Keratinocyte (primary cell): ENCODE data around the gene PRR29. TPM values are rescaled to one million over a fixed set of nuclear protein-coding genes. Genes with fewer than 3 reads are reported as not detected.

Experiments
- DNase-seq: peaks from one replicate; pipeline ENCODE4 v3.0.0-alpha.2; 2011; ENCODE audit warnings: low read depth, missing footprints, low spot score
- FAIRE-seq: peaks from 2 replicates; lab custom pipeline; 2011; peaks lifted over from hg19 to GRCh38; lab: Jason Lieb, UNC
- H2AFZ ChIP-seq: 2 replicates; pipeline ENCODE4 v1.6.0; 2012; ENCODE audit warnings: low read length, control low read depth, inconsistent platforms; ENCODE audit not compliant: control insufficient read depth
- H3K27ac ChIP-seq: 2 replicates; pipeline ENCODE4 v1.5.1; 2011; ENCODE audit warnings: low read length; ENCODE audit not compliant: control insufficient read depth, insufficient read depth
- H3K27me3 ChIP-seq: 3 replicates; pipeline ENCODE4 v1.6.0; 2011; ENCODE audit warnings: low read length; ENCODE audit not compliant: control insufficient read depth, insufficient read depth; ENCODE audit errors: extremely low read depth
- H3K36me3 ChIP-seq, 2 experiments: 2 replicates in 1 of 2; 3 replicates in 1 of 2; pipeline ENCODE4 v1.5.1; 2011; ENCODE audit warnings: low read length in 2 of 2, mild to moderate bottlenecking in 1 of 2; ENCODE audit not compliant: control insufficient read depth in 2 of 2, insufficient read depth in 2 of 2; ENCODE audit errors: extremely low read depth in 1 of 2
- H3K4me1 ChIP-seq: 3 replicates; pipeline ENCODE4 v1.5.1; 2011; ENCODE audit warnings: low read length; ENCODE audit not compliant: control insufficient read depth, insufficient read depth; ENCODE audit errors: extremely low read depth
- H3K4me2 ChIP-seq: 3 replicates; pipeline ENCODE4 v1.6.0; 2011; ENCODE audit warnings: low read depth, low read length; ENCODE audit not compliant: control insufficient read depth, insufficient read depth; ENCODE audit errors: extremely low read depth
- H3K4me3 ChIP-seq, 3 experiments: fragments of 200-600 bp in 1 of 3; sonication (generic) in 1 of 3; 2 replicates in 2 of 3; 3 replicates in 1 of 3; pipeline ENCODE4 v1.5.1; 2011 to 2016; ENCODE audit warnings: low read length in 3 of 3, mild to moderate bottlenecking in 3 of 3, control low read depth in 2 of 3, inconsistent platforms in 1 of 3, low read depth in 1 of 3, mixed read lengths in 1 of 3, mixed run types in 1 of 3, moderate library complexity in 1 of 3; ENCODE audit not compliant: control insufficient read depth in 2 of 3, insufficient read depth in 2 of 3; ENCODE audit errors: extremely low read depth in 1 of 3
- H3K79me2 ChIP-seq: 2 replicates; pipeline ENCODE4 v1.6.0; 2012; ENCODE audit warnings: low read length; ENCODE audit not compliant: control insufficient read depth, insufficient read depth
- H3K9ac ChIP-seq: 3 replicates; pipeline ENCODE4 v1.6.0; 2011; ENCODE audit warnings: low read length; ENCODE audit not compliant: control insufficient read depth, insufficient read depth; ENCODE audit errors: extremely low read depth
- H3K9me1 ChIP-seq: 3 replicates; pipeline ENCODE4 v1.6.0; 2011; ENCODE audit warnings: low read length; ENCODE audit not compliant: control insufficient read depth, insufficient read depth; ENCODE audit errors: extremely low read depth
- H3K9me3 ChIP-seq: 2 replicates; pipeline ENCODE4 v1.5.1; 2012; ENCODE audit warnings: low read depth, low read length; ENCODE audit not compliant: control insufficient read depth
- H4K20me1 ChIP-seq: 3 replicates; pipeline ENCODE4 v1.6.0; 2011; ENCODE audit warnings: low read length; ENCODE audit not compliant: control insufficient read depth, insufficient read depth; ENCODE audit errors: extremely low read depth
- EZH2 ChIP-seq: IDR thresholded peaks from one replicate; pipeline ENCODE4 v1.6.1; 2012; ENCODE audit warnings: inconsistent platforms, mild to moderate bottlenecking, low read length, moderate library complexity
- dilution Hi-C: fragments of 300-500 bp; cut with MboI; formaldehyde crosslinking; loops from one replicate; pipeline ENCODE4 v1.7.0; 2020; ENCODE audit warnings: low sequenced_read_pairs; ENCODE audit not compliant: extremely low pct_ligation_motif_present
- polyA plus RNA-seq, 5 experiments: library from polyadenylated mRNA; depleted of rRNA in 3 of 5; stranded (reverse) in 3 of 5; stranded (forward) in 1 of 5; unstranded in 1 of 5; fragments of >200 nt; gene quantifications; 1 replicate in 1 of 5; 2 replicates in 3 of 5; 3 replicates in 1 of 5; pipeline versions ENCODE4 v1.2.1 to v1.2.3, GENCODE V29; 2011 to 2012; ENCODE audit warnings: missing spikeins in 2 of 5, low read depth in 1 of 5, low replicate concordance in 1 of 5
- TF ChIP-seq, protein P1 (sequence below), 3 experiments: IDR thresholded peaks in 1 of 3; conservative IDR thresholded peaks in 1 of 3; optimal IDR thresholded peaks in 1 of 3; 2 replicates in 2 of 3; 3 replicates in 1 of 3; pipeline versions ENCODE3 to v1.5.1; 2011; ENCODE audit warnings: low read length in 3 of 3, mild to moderate bottlenecking in 3 of 3, moderate library complexity in 2 of 3, control low read depth in 1 of 3, inconsistent platforms in 1 of 3; ENCODE audit not compliant: insufficient read depth in 2 of 3; ENCODE audit errors: extremely low read depth in 1 of 3

PRR29 gene
- polyA plus RNA-seq, 1 donor (not counting 4 experiments of a cell fraction or from before 2014, with no cell fraction given) = 0.01 TPM

DNA sequence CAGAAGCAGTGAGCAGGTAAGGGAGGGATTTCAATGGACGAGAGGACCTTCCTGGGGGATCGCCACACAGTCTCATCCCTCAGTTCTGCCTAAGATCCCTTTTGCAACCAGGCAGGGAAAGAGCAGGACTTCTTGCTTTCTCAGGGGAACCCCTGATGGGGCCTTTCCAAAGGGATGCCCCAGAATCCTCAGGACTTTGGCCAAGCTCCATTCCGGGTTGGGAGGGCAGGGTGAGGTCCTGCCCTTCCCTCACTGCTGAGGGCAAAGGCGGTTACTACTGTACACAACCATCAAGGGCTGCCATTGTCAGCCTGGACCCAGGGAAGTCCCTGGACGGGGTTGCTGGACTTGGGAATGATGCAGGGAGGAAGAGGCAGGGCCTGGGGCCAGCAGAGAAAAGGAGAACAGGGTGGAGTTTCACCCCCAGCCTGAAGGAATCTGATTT is 9.7 kb downstream of the PRR29 start:
- Histone ChIP-seq H3K9me1 (no peaks in the 10 kb centered on the region), H3K4me1 (no peaks in the 10 kb centered on the region), H3K4me2 (no peak overlapping the region), H3K9ac (no peak overlapping the region), H3K36me3 (no peaks in the 10 kb centered on the region), H4K20me1 (no peaks in the 10 kb centered on the region), H3K27ac (no peak overlapping the region), H3K9me3 (no peaks in the 10 kb centered on the region), H3K79me2 (no peaks in the 10 kb centered on the region), H3K27me3 (no peaks in the 10 kb centered on the region), H2AFZ (no peak overlapping the region), H3K4me3 (no peak overlapping the region)
- FAIRE-seq = no peak
- dilution Hi-C loops = no loop called here
- DNase-seq = no peak
- TF ChIP-seq, protein P1, sequence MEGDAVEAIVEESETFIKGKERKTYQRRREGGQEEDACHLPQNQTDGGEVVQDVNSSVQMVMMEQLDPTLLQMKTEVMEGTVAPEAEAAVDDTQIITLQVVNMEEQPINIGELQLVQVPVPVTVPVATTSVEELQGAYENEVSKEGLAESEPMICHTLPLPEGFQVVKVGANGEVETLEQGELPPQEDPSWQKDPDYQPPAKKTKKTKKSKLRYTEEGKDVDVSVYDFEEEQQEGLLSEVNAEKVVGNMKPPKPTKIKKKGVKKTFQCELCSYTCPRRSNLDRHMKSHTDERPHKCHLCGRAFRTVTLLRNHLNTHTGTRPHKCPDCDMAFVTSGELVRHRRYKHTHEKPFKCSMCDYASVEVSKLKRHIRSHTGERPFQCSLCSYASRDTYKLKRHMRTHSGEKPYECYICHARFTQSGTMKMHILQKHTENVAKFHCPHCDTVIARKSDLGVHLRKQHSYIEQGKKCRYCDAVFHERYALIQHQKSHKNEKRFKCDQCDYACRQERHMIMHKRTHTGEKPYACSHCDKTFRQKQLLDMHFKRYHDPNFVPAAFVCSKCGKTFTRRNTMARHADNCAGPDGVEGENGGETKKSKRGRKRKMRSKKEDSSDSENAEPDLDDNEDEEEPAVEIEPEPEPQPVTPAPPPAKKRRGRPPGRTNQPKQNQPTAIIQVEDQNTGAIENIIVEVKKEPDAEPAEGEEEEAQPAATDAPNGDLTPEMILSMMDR (optimal IDR thresholded peaks at IDR 0.05 in 1 of 3, IDR thresholded peaks at IDR 0.05 in 1 of 3, conservative IDR thresholded peaks at IDR 0.05 in 1 of 3; ENCODE audit: extremely low read depth in 1 of 3, insufficient read depth in 2 of 3, low read length in 3 of 3) = no peak
- no peak for TF ChIP-seq EZH2

DNA sequence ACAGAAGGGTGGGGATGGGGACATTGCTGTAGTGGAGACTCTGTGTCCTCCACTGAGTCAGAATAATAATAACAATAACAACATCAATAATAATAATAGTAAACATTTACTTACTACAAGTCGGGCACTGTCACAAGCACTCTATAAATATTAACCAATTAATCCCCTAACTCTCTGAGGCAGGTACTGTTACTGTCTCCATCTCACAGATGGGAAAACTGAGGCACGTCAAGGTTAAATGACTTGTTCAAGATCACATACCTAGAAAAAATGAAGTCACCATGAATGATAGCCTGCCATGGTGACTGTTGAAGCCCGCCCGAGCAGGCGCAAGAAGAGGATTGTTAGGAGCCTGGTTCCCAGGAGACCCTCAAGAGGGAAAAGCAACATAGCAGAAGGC is 10.2 kb downstream of the PRR29 start:
- Histone ChIP-seq H3K4me1 (no peaks in the 10 kb centered on the region), H3K27ac (no peak overlapping the region), H3K9me3 (no peaks in the 10 kb centered on the region), H3K4me3 (no peak overlapping the region), H3K9ac (no peak overlapping the region), H3K36me3 (no peaks in the 10 kb centered on the region), H3K79me2 (no peaks in the 10 kb centered on the region), H3K4me2 (no peak overlapping the region), H2AFZ (no peak overlapping the region), H3K27me3 (no peaks in the 10 kb centered on the region), H3K9me1 (no peaks in the 10 kb centered on the region), H4K20me1 (no peaks in the 10 kb centered on the region)
- TF ChIP-seq EZH2 = no peak
- TF ChIP-seq, protein P1 (optimal IDR thresholded peaks at IDR 0.05 in 1 of 3, IDR thresholded peaks at IDR 0.05 in 1 of 3, conservative IDR thresholded peaks at IDR 0.05 in 1 of 3; ENCODE audit: extremely low read depth in 1 of 3, insufficient read depth in 2 of 3, low read length in 3 of 3) = no peak
- FAIRE-seq (no peak), DNase-seq (no peak)
- dilution Hi-C loops = no loop called here
